Measurements from ENCODE around the gene RPA4. TPM values are rescaled to one million over a fixed set of nuclear protein-coding genes. Genes with fewer than 3 reads are reported as not detected.

RPA4 gene
- polyA plus RNA-seq, 1 donor: 0.10 TPM

- DNase-seq: no peak
- Histone ChIP-seq H3K27me3 (ENCODE audit: control insufficient read depth, insufficient read depth, low read length) (no peaks in the 10 kb centered on the region), H3K9me3 (ENCODE audit: control insufficient read depth, low read depth, low read length) (no peaks in the 10 kb centered on the region), H3K4me1 (ENCODE audit: control insufficient read depth, insufficient read depth, low read length) (no peaks in the 10 kb centered on the region), H3K27ac (ENCODE audit: low read length) (no peak overlapping the region), H3K36me3 (ENCODE audit: control insufficient read depth, insufficient read depth, low read length) (no peaks in the 10 kb centered on the region), H3K4me3 (ENCODE audit: low read length) (no peak overlapping the region)
- WGBS (ENCODE audit: insufficient coverage, low lambda C conversion rate): 100% methylated on average over 1 of the region's 3 CpGs
These were observed 22.5 kb upstream of the RPA4 start for GRCh38 chrX:96861218-96861617.

DNA sequence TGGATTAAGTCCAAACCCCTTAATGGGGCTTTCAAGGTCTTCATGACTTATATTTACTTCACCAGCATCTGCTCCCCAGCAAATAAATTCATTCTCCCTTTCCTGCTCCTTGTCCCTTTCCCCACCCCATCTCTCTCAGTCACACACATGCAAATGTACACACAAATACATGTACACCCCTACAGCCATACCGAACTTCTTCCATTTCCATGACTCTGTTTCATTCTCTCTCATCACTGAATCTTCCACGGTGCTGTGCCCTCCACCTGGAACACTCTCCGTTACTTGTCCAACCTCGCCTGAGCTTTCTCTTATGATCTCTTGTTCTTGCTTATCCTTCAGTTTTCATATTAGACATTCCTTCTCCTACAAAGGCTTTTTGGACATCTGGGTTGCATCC lies 22.0 kb upstream of the RPA4 start:
- Histone ChIP-seq H3K36me3 (ENCODE audit: control insufficient read depth, insufficient read depth, low read length) (no peaks in the 10 kb centered on the region), H3K27me3 (ENCODE audit: control insufficient read depth, insufficient read depth, low read length) (no peaks in the 10 kb centered on the region), H3K27ac (ENCODE audit: low read length) (no peak overlapping the region), H3K4me3 (ENCODE audit: low read length) (no peak overlapping the region), H3K9me3 (ENCODE audit: control insufficient read depth, low read depth, low read length) (no peaks in the 10 kb centered on the region), H3K4me1 (ENCODE audit: control insufficient read depth, insufficient read depth, low read length) (no peaks in the 10 kb centered on the region)
- DNase-seq: no peak
- 80% methylated on average over 1 of the region's 4 CpGs for WGBS (ENCODE audit: insufficient coverage, low lambda C conversion rate)

DNA sequence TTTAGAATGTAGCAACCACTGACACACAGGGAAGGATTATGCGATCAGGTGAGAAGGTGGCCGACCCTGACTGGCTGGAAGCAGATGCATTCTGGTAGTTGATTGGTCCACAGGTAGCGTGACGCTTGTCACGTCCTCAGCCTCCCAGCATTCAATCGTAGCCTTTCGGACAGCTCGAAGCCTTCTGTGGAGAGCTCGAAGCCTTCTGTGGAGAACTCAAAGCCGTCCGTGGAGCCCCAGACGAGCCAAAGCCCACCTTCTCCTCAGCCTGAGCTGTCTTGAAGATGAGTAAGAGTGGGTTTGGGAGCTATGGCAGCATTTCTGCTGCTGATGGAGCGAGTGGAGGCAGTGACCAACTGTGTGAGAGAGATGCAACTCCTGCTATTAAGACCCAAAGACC lies 319 bp downstream of the RPA4 start:
- no peaks in the 10 kb centered on the region for H3K4me1 ChIP-seq (ENCODE audit: control insufficient read depth, insufficient read depth, low read length)
- no CpG with 5 or more reads among the region's 13 CpGs for WGBS (ENCODE audit: insufficient coverage, low lambda C conversion rate)
- no peak overlapping the region for H3K27ac ChIP-seq (ENCODE audit: low read length)
- DNase-seq: no peak
- peaks cover 8% of the 10 kb centered on the region for H3K36me3 ChIP-seq (ENCODE audit: control insufficient read depth, insufficient read depth, low read length)
- no peaks in the 10 kb centered on the region for H3K27me3 ChIP-seq (ENCODE audit: control insufficient read depth, insufficient read depth, low read length)
- H3K9me3 ChIP-seq (ENCODE audit: control insufficient read depth, low read depth, low read length): no peaks in the 10 kb centered on the region
- H3K4me3 ChIP-seq (ENCODE audit: low read length): no peak overlapping the region

DNA sequence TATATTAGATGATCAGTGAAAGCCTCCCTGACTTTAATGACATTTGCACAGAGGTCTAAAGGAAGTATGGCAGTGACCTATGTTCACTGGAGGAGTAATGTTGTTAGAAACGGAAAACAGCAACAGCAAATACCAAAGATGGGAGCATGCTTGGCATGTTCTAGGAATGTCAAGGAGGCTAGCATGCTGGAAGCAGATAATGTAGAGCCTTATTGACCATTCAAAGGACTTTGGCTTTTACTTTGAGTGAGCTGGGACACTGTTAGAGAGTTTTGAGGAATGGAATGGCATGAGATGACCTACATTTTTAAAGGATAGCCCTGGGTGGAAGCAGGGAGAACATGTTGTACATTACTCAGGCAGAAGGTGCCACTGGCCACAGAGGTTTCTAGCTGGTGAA lies 6.0 kb downstream of the RPA4 start:
- H3K9me3 ChIP-seq (ENCODE audit: control insufficient read depth, low read depth, low read length): no peaks in the 10 kb centered on the region
- peaks cover 2% of the 10 kb centered on the region for H3K36me3 ChIP-seq (ENCODE audit: control insufficient read depth, insufficient read depth, low read length)
- DNase-seq: peak in 1 of 2 donors; percentile 1
- H3K4me1 ChIP-seq (ENCODE audit: control insufficient read depth, insufficient read depth, low read length): no peaks in the 10 kb centered on the region
- H3K4me3 ChIP-seq (ENCODE audit: low read length): no peak overlapping the region
- WGBS (ENCODE audit: insufficient coverage, low lambda C conversion rate): no CpG with 5 or more reads among the region's 1 CpG
- no peak overlapping the region for H3K27ac ChIP-seq (ENCODE audit: low read length)
- H3K27me3 ChIP-seq (ENCODE audit: control insufficient read depth, insufficient read depth, low read length): no peaks in the 10 kb centered on the region

DNA sequence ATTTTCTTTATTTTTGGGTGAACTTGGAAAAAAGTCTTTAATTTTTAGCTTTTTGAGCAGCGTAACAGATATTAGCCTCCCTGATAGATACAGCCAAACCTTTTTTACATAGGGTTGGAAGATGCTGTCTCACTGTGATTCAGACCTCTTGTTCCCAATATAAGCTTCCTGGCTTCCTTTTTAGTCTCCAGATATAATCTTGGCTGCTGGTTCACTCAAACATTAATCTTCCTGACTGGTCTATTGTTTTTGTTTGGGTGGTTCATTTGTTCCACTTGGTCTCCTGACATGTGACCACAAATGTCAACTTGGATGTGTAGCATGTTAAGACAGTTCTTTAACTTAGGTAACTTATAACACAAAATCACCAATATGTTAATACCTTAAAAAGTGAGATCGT lies 23.0 kb downstream of the RPA4 start:
- Histone ChIP-seq H3K9me3 (ENCODE audit: control insufficient read depth, low read depth, low read length) (no peaks in the 10 kb centered on the region), H3K36me3 (ENCODE audit: control insufficient read depth, insufficient read depth, low read length) (no peaks in the 10 kb centered on the region), H3K27ac (ENCODE audit: low read length) (no peak overlapping the region), H3K27me3 (ENCODE audit: control insufficient read depth, insufficient read depth, low read length) (no peaks in the 10 kb centered on the region), H3K4me1 (ENCODE audit: control insufficient read depth, insufficient read depth, low read length) (no peaks in the 10 kb centered on the region), H3K4me3 (ENCODE audit: low read length) (no peak overlapping the region)
- DNase-seq: no peak
- no CpG with 5 or more reads among the region's 2 CpGs for WGBS (ENCODE audit: insufficient coverage, low lambda C conversion rate)

DNA sequence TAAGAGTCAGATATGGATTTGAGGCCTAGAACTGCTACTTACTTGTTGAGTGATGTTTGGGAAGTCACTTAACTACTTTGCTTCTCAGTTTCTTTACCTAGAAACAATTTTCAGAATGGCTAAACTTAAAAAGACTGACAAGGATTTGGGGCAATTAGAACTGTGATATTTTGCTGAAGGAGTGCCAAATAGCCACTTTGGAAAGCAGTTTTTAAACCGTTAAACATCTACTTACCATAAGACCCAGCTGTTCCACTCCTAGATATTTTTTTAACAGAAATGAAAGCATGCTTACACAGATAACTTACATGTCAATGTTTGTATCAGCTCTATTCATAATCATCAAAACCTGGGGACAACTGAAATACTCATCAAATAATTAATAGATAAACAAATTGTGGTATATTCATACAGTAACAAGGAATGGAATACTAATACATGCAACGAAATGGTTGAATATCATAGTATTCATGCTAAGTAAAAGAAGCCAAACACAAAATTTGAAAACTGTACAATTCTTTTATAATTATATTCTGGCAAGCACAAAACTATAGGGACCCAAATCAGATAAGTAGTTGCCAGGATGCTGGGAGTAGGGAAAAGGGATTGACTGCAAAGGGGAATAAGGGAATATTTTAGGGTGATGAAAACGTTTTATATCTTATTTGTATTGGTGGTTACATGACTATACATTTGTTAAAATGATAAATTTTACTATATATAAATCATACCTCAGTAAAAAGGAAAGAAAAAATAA lies 24.0 kb downstream of the RPA4 start:
- WGBS (ENCODE audit: insufficient coverage, low lambda C conversion rate): 86% methylated on average over 1 of the region's 3 CpGs
- no peaks in the 10 kb centered on the region for H3K27me3 ChIP-seq (ENCODE audit: control insufficient read depth, insufficient read depth, low read length)
- no peaks in the 10 kb centered on the region for H3K9me3 ChIP-seq (ENCODE audit: control insufficient read depth, low read depth, low read length)
- no peaks in the 10 kb centered on the region for H3K4me1 ChIP-seq (ENCODE audit: control insufficient read depth, insufficient read depth, low read length)
- H3K4me3 ChIP-seq (ENCODE audit: low read length): no peak overlapping the region
- H3K27ac ChIP-seq (ENCODE audit: low read length): no peak overlapping the region
- no peak for DNase-seq
- no peaks in the 10 kb centered on the region for H3K36me3 ChIP-seq (ENCODE audit: control insufficient read depth, insufficient read depth, low read length)

DNA sequence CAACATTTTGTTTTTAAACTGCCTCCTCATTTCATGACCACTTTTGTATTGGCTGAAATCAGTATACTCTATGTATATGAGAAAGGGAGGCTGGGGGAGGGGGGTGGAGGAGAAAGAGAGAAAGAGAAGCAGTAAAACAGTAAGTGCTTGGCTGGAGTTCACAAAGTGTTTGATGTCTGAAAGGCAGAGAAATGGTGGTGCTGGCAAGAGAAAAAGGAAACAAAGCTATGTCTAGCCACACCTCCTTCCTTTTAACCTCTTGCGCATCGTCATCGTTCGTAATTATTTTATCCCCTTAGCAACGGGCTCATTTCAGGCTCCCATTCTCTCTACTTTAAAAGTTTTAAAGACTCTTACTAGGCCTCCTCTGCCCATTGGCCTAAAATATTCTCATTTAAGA lies 25.6 kb downstream of the RPA4 start:
- Histone ChIP-seq H3K27me3 (ENCODE audit: control insufficient read depth, insufficient read depth, low read length) (no peaks in the 10 kb centered on the region), H3K9me3 (ENCODE audit: control insufficient read depth, low read depth, low read length) (no peaks in the 10 kb centered on the region), H3K4me1 (ENCODE audit: control insufficient read depth, insufficient read depth, low read length) (no peaks in the 10 kb centered on the region), H3K36me3 (ENCODE audit: control insufficient read depth, insufficient read depth, low read length) (no peaks in the 10 kb centered on the region), H3K4me3 (ENCODE audit: low read length) (no peak overlapping the region), H3K27ac (ENCODE audit: low read length) (no peak overlapping the region)
- WGBS (ENCODE audit: insufficient coverage, low lambda C conversion rate): 97% methylated on average over 5 of the region's 5 CpGs
- no peak for DNase-seq

- no peaks in the 10 kb centered on the region for H3K36me3 ChIP-seq (ENCODE audit: control insufficient read depth, insufficient read depth, low read length)
- DNase-seq: no peak
- no peak overlapping the region for H3K27ac ChIP-seq (ENCODE audit: low read length)
- no peaks in the 10 kb centered on the region for H3K9me3 ChIP-seq (ENCODE audit: control insufficient read depth, low read depth, low read length)
- H3K27me3 ChIP-seq (ENCODE audit: control insufficient read depth, insufficient read depth, low read length): no peaks in the 10 kb centered on the region
- no peak overlapping the region for H3K4me3 ChIP-seq (ENCODE audit: low read length)
- WGBS (ENCODE audit: insufficient coverage, low lambda C conversion rate): no CpG with 5 or more reads among the region's 2 CpGs
- no peaks in the 10 kb centered on the region for H3K4me1 ChIP-seq (ENCODE audit: control insufficient read depth, insufficient read depth, low read length)
These were observed 35.2 kb downstream of the RPA4 start for GRCh38 chrX:96918864-96919263.

GRCh38 chrX:96919672-96920071 lies 36.0 kb downstream of the RPA4 start:
- Histone ChIP-seq H3K4me3 (ENCODE audit: low read length) (no peak overlapping the region), H3K4me1 (ENCODE audit: control insufficient read depth, insufficient read depth, low read length) (no peaks in the 10 kb centered on the region), H3K36me3 (ENCODE audit: control insufficient read depth, insufficient read depth, low read length) (no peaks in the 10 kb centered on the region), H3K9me3 (ENCODE audit: control insufficient read depth, low read depth, low read length) (no peaks in the 10 kb centered on the region), H3K27me3 (ENCODE audit: control insufficient read depth, insufficient read depth, low read length) (no peaks in the 10 kb centered on the region), H3K27ac (ENCODE audit: low read length) (no peak overlapping the region)
- WGBS (ENCODE audit: insufficient coverage, low lambda C conversion rate): no CpG with 5 or more reads among the region's 4 CpGs
- no peak for DNase-seq

DNA sequence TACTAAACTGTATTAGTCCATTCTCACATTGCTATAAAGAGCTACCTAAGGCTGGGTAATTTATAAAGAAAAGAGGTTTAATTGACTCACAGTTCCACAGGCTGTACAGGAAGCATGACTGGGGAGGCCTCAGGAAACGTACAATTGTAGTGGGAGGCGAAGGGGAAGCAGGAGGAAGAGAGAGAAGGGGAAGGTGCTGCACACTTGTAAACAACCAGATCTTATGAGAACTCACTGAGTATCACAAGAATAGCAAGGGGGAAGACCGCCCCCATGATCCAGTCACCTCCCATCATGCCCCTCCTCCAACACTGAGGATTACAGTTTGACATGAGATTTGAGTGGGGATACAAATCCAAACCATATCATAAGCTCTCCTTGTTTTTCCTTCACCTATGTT lies 40.9 kb downstream of the RPA4 start:
- DNase-seq: no peak
- H3K27ac ChIP-seq (ENCODE audit: low read length): peak overlapping the region; percentile 51

DNA sequence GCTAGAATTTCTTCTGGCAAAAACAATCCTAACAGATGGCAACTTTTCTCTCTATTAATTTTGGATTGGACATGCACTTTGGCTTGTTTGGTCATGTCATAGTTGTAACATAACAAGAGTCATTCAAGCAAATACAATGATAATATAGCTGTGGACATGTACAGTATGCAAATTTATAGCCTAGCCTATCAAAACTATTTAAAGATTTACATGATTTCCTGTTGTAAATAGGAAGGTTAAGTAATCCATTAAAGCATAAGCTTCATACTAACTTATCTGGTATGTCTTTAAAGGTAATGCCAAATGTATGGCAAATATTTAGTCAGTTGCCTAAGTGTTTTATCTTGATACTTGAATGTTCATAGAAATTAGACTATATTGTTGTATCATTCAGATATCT lies 45.3 kb downstream of the RPA4 start:
- DNase-seq: no peak
- no peaks in the 10 kb centered on the region for H3K36me3 ChIP-seq (ENCODE audit: control insufficient read depth, insufficient read depth, low read length)
- H3K27me3 ChIP-seq (ENCODE audit: control insufficient read depth, insufficient read depth, low read length): no peaks in the 10 kb centered on the region
- H3K4me3 ChIP-seq (ENCODE audit: low read length): no peak overlapping the region
- H3K4me1 ChIP-seq (ENCODE audit: control insufficient read depth, insufficient read depth, low read length): no peaks in the 10 kb centered on the region
- H3K9me3 ChIP-seq (ENCODE audit: control insufficient read depth, low read depth, low read length): no peaks in the 10 kb centered on the region
- H3K27ac ChIP-seq (ENCODE audit: low read length): no peak overlapping the region

More for the DNA sequence above, 40.9 kb downstream of the RPA4 start:
- WGBS (ENCODE audit: insufficient coverage, low lambda C conversion rate): 100% methylated on average over 2 of the region's 3 CpGs
- Histone ChIP-seq H3K27me3 (ENCODE audit: control insufficient read depth, insufficient read depth, low read length) (no peaks in the 10 kb centered on the region), H3K4me3 (ENCODE audit: low read length) (no peak overlapping the region), H3K4me1 (ENCODE audit: control insufficient read depth, insufficient read depth, low read length) (no peaks in the 10 kb centered on the region), H3K9me3 (ENCODE audit: control insufficient read depth, low read depth, low read length) (no peaks in the 10 kb centered on the region), H3K36me3 (ENCODE audit: control insufficient read depth, insufficient read depth, low read length) (no peaks in the 10 kb centered on the region)
